HG03097 (cell line): ENCODE results near the gene CLSTN2.

Experiments
- ATAC-seq: cut with Tn5 transposase; IDR thresholded peaks from one replicate; pipeline ENCODE4 v1.9.1; 2021; ENCODE audit not compliant: unreplicated experiment, low FRiP score

CLSTN2 gene

DNA sequence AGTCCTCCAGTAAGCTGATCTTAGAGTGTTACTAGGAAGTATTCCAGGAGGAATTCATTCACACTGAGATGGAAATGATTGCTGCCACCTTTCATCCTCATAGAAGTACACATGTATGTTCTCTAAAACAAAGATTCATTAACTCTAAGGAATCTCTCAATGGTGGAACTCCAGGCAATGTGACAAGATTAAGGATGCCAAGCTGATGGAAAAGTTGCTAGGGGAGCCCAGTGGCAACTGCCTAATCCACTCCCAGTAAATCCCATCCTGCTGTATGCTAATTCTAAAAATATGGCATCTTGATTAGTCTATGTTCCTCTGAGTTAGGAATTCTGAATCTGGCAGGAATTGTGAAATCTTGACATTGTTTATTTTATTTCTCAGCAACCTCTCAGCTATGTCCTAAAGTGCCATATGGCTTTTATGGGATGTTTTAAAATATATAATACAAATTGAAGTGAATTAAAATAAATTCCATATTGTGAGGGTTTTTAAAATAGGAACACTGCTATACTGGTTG, 532.9 kb downstream of the CLSTN2 start:
- no peak for ATAC-seq

DNA sequence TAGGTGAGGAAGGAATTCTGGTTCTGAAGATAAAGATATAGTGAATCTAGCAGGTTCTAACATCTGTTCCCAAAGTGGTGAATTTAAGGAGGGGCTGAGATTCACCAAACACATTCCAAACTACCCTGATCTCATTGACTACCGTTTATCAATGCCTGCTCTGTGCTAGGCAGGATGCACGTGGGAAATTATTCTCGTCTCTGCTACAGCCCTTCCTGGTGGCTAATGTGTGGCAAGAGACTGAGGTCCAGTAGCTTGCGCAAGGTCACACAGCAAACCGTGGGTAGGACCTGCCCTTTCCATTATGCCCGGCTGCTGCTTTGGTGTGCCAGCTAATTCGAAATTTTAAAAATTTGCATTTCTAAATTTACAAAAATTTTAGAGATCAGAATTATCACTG, 533.4 kb downstream of the CLSTN2 start:
- no peak for ATAC-seq

DNA sequence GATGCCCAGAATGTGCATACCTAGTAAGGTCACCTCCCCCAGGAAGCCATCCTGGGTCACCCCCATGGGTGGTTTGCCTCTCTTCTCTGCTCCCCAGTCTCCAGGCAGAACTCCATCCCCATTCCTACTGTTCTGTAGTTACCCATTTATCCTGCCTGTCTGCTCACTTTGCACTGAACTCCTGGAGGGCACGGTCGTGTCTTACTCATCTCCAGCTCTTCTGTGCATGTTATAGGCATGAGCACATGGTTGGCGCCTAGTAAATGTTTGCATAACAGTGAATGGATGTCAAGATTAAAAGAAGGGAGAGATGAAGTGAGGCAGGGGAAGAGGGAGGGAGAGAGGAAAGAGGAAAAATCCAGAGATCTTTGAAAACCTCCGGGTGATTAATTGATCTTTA, 534.5 kb downstream of the CLSTN2 start:
- ATAC-seq: no peak

DNA sequence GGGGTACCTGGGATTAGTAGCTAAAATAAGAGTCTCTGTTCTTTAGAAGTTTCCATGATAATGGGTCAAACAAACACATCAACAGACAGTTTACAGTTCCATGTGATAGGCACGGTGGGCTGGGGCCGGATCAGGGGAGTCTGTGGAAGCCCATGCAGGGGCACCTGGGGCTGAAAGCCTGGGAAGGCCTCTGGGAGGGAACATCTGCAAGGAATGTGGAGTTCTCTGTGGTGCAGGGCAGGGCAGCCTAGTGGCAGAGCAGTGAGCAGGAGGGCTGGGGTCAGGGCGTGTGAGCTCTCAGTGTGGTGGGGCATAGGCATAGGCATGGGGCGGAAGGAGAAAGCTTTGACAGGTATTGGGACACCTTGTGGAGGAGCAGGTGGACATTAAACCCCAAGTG, 535.2 kb downstream of the CLSTN2 start:
- ATAC-seq: no peak

DNA sequence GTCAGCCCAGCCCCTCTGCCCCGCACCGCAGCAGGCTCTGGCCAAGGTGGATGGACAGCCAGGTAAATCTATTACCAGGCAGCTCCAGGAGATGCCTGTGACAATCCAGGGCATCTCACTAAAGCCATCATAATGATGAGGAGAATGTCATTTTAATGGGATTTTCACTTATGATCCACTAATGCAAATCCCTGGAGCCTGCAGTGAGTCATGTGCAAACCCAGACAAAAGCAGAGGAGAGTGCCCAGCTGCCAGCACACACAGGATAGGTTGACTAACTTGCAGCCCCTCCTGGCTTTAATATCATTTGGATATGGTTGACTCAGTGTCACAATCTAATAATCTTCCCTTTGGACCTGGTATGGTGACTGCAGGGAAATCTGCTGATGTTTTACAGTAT, 536.0 kb downstream of the CLSTN2 start:
- ATAC-seq: no peak

DNA sequence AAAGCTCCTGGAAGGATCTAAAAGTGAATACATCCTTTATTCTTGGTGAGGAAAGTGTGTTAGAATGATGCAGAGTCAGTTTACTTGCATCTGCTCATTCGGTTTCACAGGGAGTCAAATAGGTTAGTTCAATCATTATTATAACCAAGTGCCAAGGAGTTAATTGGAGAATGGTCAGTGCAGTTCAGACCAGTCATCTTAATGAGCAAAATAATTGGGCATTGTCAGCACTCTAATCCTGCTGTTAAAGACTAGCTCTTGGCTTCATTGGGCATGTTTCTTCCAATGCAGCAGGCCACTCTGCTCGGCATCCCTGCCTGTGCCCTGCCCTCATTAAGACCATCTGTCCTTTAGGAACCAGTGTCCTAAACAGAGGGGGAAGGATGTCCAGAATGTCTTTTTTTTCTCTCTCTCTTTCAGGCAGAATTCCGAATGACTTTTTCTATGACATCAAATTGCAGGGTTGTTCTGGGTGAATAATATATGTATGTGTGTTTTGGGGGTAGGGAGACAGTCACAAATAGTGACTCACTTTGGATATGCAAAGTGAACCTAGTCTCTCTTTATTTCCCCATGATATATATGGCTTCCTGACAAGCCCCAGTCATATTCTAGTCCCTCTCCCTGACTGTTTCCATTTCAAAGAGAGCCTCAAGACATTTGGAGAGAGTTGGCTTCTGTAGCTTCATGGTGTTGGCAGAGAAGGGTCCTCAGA, 537.5 kb downstream of the CLSTN2 start:
- no peak for ATAC-seq

DNA sequence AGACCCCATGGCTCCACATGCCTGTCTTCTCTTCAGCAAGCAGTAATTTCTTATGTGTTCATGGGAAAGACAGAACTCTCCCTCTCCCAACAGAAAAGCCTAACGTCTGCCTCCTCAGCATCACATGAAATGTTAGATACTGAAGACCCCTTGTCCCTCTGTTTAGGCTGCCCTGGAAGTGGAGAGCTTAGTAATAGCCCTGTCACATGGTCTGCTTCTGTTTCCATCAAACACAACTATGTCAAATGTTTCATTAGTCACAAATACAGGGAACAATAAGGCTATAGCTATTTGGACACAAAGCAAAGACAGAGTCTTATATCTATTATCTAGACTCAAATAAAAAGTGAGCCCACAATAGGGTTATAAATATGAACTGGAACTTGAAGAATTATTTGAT, 552.6 kb downstream of the CLSTN2 start:
- ATAC-seq: no peak

DNA sequence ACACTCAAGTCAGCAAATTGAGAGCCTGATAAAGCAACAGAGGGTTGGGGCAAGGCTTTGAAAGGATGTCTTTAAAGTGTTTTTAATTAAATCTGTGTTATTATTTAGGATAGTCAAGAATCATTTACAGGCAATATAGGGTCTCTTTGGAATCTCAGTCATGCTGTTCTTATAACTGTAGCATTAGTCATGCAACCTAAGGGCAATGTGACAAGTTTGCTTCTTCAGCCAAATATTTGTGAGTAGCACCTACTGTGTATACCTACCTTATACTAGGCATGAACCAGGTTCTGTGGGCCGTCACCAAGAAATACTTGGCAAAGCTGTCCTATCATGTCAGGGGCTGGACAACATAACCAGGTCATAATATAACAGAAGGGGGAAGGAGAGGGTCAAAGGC, 558.3 kb downstream of the CLSTN2 start:
- no peak for ATAC-seq

DNA sequence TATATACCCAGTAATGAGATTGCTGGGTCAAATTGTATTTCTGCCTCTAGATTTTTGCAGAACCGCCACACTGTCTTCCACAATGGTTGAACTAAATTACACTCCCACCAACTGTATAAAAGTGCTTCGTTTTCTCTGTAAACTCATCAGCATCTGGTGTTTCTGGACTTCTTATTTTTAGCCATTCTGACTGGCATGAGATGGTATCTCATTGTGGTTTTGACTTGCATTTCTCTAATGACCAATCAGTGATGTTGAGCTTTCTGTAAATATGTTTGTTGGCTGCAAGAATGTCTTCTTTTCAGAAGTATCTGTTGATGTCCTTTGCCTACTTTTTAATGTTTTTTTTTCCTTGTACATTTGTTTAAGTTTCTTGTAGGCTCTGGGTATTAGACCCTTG, 560.0 kb downstream of the CLSTN2 start:
- ATAC-seq: no peak

DNA sequence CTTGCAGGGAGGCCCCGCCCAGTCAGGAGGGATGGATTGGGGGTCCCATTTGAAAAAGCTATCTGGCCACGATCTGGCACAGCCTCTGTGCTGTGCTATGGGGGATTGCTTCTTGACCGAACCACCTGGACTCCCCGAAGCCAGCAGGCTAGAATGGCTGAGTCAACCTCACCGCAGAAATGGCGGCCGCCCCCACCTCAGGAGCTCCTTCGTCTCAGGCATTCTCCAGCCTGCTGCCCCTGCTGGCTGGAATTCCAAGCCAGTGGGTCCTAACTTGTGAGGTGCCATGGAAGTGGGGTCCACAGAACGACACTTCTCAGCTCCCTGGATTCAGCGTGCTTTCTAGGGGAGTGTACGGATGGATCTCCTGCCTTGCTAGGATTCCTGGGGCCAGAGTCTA, 562.3 kb downstream of the CLSTN2 start:
- no peak for ATAC-seq

DNA sequence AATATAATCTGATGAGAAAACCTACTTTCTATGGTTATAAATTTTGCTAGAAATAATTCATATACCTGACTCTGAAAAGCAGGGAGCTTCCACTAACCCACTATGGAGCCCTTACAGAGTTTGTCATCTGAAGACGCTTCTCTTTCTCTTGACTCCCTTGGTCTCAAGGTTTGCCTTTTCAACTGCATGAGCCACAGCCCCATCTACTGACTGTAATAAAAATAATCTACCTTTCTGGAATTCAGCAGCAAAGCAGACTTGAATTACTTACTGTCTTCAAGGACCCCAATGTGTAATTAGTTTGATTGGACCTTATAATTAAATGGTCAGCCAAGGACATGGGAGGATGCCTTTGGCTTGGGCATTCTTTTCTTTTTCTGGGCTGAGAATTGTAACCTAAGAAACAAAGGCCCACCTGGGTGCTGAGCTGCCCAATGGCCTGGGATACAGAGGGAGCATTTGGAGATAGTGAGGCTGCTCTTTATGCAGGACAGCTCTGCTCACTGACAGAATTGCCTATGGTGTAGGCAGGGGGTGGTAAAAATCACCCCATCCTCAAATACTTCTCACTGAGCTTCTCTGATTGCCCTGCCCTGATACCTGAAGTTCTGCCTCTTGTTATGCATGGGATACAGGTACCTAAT, 564.3 kb downstream of the CLSTN2 start:
- ATAC-seq: no peak

DNA sequence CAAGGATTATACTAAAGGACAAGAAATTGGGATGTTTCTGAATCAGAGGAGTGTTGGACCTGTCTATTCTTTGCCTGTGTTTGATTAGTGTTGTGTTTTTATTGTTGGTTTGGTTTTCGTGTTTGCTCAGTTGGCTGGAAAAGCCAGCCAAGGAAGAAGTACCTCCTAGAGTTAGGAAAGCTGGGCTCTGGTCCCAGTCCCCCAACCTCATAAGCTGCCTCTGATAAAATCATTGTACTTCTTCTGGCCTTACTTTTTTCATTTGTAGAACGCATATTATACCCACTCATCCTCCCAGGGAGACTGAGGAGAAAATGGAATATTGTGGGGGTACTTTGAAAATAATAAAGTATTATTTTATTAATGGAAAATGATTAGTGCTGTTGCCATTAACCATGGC, 565.5 kb downstream of the CLSTN2 start:
- no peak for ATAC-seq

DNA sequence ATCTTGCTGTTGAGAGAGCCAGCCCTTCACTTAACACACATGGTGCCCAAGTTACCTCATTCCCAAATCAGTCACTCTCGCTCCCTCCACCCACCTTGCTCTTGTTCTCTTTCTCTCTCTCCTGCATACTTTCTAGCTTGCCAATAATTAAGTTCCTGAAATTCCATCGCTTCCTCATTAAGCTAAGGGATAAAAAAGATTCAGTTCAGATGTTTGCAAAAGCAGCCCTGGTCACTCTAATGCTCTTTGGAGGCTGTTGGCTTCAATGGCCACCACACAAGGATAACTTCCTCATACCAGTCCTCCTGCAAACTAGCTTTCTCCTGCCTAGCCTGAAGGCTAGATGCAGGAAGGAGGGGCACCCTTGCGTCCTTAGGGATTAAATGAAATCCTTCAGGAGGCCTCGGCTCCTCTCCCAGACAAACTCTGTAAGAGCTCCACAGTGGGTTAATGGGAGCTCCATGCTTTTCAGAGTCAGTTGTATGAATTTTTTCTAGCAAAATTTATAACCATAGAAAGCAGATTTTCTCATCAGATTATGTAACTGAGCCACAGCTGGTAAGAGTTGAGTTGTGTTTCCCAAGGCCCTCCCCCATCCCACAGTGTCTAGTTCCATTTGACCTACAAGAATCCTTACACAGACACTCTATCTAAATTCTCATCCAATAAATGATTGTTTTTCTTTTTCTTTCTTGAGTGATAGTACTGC, 566.2 kb downstream of the CLSTN2 start:
- no peak for ATAC-seq

DNA sequence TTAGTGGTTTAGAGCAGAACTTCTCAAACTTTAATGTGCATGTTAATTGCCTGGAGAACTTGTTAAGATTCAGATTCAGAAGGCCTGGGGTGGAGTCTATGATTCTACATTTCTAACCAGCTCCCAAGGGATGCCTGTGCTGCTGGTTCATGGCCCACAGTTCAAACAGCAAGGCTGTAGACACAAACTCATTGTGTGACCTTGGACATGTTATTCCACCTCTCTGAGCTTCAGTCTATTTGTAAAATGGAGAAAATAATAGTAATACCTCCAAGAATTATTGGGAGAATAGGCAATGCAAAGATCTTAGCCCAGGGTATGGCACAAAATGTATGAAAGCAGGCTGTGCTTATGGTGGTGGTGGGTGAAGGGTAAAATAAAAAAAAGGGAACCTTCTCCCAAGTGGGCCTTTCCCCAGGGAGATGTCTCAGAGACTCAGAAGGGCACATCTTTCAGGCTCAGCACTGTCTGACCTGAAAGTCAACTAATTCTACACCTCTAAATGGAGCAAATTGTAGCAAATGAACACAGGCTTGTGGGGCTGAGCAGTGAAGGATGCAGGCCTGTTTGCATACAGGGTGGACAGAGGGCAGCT, 566.9 kb downstream of the CLSTN2 start:
- ATAC-seq: no peak

DNA sequence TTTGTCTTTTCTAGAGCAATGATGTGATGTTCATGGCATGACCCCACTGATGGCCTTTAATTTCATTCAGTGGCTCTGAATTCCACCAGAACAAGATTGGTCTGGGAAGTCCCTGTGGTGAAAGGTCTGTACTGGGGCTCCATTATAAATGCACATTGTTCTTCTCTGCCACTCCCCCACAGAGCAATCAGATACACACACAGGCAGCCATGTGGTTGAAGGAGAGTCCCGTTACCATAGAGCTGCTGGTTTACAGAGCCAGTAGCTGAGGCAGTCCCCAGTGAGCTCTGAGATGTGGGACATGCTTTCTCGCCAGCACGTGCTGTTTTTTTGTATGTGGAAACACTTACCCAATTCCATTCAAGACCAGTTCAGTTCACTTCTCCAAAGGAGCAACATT, 570.2 kb downstream of the CLSTN2 start:
- ATAC-seq: no peak

DNA sequence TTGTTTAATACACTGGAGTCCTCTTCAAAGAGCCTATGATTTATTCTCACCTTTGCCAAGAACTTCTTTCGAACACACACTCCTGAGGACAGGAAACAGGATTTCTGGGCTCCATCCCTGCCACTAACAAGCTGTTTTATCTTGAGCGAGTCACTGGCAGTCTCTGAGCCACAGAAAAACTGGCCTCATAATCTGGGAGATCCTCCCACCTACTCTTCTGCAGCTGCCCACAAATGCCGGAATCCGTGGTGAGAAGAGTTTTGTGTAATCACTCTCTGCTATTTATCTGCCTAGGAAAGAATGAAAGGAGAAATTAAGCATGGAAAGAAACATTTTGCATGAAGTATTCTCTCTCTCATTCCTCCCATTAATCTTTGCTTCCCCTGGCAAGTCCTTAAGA, 570.9 kb downstream of the CLSTN2 start:
- ATAC-seq: no peak

DNA sequence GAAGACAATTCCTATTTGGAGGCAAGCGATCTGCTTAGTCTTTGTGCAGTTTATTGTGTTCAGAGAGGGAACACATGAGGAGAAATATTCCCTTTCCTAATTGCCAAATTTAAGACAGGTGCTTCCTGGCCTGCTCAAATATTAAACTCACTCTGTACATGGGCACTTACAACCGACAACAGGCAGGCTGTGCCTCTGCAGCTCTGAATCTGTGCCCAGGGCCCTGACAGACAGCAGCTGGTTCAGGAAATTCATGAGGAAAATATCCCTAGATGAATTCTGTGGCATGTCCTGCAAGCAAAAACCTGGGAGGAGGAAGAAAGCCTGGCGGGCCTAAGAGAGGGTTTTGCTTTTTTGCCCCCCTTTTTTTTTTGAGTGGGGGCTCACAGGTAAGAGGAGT, 573.6 kb downstream of the CLSTN2 start:
- no peak for ATAC-seq

DNA sequence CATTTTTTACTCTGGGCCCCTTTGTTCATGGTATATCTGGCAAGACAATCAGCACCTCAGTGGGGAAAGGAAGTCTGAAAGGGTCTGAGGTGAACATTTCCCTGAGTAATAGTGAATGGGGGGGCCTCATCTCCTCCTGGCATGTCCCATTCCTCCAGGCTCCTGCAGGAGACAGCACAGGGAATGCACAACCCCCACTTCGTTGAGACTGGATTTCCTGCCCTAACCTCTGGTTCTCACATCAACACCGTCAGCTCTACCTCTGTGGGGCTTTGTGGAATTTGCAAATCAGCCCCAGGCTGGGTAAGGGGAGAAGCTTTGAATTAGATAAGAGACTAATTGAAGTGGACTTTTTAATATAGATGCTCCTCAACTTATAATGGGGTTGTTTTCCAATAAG, 574.5 kb downstream of the CLSTN2 start:
- ATAC-seq: no peak

DNA sequence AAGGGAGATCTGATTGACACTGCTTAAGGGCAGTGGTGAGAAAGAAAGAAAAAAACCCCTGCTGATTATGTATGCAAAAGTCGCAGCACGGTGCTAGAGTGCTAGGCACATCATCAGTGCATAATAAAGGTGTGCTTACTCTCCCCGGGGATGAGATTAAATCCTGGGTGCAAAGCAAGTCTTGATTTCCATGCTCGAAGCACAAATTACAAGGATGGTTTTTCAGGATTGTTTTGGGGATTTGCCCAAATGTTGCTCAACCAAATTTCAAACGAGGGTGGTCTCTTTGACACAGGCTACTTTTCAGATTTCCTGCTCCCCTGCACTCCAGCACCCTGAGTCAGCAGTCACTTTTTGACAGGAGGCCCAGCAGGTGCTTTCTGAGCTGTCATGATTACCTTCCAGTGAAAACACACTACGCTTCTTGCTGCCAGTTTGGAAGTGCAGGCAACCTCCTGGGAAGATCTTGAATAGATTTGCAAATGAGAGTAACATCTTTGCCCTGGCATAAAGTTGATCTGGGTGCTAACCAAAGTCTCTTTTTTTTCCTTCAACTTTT, 575.4 kb downstream of the CLSTN2 start:
- no peak for ATAC-seq

DNA sequence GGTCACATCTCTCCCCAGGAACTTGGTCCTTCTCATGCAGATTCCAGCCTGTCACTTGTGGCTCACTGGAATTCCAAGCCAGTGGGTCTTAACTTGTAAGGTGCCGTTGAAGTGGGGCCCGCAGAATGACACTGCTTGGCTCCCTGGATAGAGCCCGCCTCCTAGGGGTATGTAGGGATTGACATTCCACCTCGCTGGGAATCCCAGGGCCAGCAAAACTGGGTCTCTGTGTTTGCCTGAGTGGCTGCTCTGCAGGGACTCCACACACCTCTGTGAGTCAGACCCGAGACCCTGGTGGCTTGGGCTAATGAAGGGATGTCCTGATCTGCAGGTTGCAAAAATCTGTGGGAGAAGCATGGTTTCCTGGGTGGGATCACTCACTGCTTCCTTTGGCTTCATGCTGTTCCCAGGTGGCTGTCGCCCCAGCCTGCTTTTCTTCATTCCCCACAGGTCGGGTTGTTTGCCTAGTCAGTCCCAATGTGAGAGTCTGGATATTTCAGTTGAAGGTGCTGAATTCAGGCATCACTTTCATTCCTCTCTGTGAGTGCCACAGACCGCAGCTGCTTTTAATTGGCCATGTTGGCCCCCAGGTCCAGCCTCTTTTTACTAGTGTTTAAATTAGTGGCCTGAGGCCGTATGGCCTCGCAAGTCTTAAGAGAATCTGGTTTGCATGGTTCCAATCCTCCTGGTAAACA, 586.9 kb downstream of the CLSTN2 start:
- ATAC-seq: no peak
